HG02678 (cell line): ENCODE measurements around the gene ZMYND8.
"Not testable (repeated sequence)": the region's sequence is repeated elsewhere in the genome, so short reads cannot be mapped to it uniquely, and the experiment has no call there.

Source experiments
- ATAC-seq: cut with Tn5 transposase; IDR thresholded peaks from one replicate; pipeline ENCODE4 v1.9.1; 2021; ENCODE audit warnings: mild to moderate bottlenecking, moderate library complexity; ENCODE audit not compliant: unreplicated experiment

ZMYND8 gene

DNA sequence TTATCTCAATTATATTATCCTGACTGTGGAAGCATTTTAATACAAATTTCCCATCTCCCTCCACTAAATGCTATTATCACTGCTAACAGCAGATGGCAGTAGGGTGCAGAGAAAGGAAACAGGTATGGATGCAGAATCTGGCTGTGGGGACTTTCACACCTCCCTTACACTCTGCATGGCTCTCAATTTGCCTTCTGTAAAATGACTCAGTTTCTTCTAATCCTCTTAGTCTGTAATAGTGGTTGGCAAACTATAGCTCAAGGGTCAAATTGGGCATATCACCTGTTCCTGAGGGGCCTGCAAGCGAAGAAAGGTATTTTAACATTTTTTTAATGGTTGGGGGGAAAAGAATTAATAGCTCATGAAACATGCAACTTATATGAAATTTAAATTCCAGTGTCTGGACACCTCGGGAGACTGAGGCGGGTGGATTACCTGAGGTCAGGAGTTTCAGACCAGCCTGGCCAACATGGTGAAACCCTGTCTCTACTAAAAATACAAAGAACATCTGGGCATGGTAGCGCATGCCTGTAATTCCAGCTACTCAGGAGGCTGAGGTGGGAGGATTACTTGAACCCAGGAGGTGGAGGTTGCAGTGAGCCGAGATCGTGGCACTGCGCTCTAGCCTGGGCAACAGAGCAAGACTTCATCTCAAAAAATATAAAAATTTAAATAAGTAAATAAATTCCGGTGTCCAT is 83.5 kb downstream of the ZMYND8 start:
- no peak for ATAC-seq

DNA sequence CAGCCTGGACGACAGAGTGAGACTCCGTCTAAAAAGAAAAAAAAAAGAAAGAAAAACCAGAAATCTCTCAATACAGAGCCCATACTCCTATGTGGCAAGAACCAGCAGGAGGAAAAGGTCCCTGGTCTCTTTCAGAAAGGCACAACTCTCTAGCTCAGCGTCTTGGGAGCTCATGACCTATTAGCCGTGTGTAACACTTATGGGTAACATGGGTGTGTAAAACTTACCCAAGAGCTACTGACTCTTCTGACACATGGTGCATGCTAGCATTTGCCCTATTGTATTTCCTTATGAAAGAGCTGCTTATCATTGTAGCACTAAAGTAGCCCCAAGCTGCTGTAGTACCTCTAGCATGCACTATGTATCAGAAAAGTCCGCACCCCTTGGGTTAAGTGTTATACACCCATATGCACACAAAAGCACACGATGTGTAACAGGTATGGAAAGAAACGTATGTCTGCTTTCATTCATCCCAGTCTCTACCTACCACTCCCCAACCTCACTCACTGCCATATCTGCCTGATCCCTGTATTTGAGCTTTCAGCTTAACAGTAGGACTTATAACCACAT is 85.4 kb downstream of the ZMYND8 start:
- ATAC-seq = no peak

DNA sequence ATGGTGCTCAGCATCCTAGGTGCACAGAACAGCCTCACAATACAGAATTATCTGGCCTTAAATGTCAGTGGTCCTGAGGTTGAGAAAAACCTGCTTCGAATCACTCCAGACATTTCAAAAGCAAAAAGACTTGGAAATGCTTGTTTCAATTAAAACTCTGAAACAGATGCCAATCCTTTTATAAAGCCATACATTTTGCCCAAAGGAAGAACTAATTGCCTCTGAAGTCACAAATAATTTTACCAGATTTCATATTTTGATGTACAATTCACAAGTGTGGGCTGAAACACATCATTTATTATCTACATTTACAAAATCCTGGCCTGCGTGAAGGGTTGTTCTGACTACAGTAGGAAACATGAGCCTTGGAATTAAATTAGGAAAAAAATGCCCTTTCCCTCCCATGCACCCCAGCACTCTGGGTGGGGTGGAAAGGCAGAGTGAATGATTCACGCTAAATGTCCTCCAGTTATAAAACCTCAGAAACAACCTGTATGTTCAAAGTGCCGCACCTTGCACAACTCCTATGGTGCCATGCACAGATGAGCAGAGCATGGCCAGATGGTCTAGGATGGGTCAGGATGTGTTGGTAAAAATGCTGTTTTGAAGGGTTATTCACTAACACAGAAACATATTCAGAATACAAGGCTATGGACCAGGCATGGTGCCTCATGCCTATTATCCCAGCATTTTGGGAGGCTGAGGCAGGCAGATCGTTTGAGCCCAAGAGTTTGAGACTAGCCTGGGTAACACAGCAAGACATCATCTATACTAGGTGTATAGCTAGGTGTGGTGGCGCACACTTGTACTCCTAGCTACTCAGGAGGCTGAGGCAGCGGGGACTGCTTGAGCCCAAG is 87.0 kb downstream of the ZMYND8 start:
- ATAC-seq = no peak

DNA sequence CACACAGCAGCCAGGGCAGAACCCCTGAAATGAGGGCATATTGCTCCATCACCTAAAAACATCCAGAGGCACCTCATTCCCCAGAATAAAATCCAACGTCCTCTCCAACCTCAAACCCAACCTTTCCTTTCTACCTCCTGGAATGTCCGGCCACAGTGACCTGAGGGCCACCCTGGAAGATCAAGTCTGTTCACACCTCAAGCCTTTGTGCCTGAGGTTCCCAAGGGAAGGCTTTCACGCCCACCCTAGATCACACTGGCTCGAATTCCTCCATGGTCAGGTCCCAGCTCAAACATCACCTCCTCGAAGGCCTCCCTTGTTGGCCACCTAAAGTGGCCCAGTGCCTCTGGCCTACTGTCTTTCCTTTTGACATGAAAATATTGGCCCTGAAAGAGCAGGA is 88.9 kb downstream of the ZMYND8 start:
- no peak for ATAC-seq

DNA sequence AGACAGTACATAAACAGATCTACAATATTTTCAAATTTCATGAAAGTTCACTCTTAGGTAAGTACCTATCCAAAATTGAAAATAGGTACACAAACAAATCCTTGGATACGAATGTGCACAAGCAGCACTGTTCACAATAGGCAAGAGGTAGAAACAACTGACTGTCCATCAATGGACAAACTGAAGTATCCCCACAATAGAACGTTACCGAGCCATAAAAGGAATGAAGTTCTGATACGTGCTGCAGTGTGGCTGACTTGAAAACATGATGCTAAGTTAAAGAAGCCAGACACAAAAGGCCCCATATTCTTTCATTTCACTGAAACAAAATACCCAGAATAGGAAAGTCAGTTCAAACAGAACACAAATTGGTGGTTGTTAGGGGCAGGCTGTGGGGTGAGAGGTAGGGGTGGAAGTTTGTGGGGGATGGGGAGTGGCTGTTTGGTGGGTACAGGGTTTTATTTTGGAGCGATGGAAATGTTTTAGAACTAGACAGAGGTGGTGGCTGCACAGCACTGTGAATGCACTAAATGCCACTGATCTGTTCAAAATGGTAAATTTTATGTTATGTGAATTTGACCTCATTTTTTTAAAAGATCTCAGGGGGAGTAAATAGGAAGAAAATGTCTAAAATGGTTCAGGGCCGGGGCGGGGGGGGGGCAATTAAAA is 89.5 kb downstream of the ZMYND8 start:
- ATAC-seq = no peak

DNA sequence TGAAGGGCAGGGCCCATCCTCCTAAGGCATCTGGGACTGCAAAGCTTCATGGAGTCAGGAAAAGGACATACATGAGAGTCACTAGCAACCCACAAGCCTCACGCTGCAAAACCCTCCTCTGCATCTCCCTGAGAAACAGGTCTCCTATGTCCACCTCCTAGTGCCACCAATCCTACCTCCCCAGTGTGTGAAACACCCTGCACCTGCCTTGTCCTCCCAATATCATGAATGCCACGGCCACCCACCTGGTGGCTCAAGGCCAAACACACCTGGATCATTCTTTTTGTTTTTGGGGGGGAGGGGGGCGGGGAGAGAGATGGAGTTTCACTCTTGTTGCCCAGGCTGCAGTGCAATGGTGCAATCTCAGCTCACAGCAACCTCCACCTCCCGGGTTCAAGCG is 90.5 kb downstream of the ZMYND8 start:
- no peak for ATAC-seq

DNA sequence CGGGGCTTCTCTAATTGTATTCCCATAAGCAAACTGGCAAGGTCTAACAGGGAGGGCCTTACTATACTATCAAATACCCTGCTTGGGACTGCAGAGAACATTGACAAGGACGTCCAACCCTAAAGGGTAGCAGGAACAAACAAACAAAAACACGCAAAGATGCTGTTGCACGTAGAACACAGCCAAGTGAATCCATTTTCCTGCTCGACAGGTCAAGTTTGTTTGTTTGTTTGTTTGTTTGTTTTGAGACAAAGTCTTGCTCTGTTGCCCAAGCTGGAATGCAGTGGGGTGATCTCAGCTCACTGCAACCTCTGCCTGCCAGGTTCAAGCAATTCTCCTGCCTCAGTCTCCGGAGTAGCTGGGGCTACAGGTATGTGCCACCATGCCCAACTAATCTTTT is 91.3 kb downstream of the ZMYND8 start:
- ATAC-seq = no peak

DNA sequence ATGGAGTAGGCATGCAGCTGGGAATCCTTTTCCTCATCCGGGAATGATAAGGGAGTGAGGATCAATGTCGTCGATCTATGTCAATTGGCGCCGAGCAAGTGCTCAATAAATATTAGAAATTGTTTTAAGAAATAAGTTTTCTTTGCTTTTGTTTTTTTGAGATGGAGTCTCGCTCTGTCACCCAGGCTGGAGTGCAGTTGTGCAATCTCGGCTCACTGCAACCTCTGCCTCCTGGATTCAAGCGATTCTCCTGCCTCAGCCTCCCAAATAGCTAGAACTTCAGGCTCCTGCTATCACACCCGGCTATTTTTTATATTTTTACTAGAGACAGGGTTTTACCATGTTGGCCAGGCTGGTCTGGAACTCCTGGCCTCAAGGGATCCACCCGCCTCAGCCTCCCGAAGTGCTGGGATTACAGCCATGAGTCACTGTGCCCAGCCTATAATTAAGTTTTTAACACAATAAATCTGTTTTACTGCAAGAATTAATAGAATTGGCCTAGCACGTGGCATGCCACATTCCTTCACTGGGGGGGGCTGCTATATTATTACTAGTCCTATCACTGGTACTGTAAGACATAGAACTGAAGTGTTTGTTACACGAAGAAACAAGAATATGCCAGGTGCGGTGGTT is 92.2 kb downstream of the ZMYND8 start:
- ATAC-seq = not testable (repeated sequence)

DNA sequence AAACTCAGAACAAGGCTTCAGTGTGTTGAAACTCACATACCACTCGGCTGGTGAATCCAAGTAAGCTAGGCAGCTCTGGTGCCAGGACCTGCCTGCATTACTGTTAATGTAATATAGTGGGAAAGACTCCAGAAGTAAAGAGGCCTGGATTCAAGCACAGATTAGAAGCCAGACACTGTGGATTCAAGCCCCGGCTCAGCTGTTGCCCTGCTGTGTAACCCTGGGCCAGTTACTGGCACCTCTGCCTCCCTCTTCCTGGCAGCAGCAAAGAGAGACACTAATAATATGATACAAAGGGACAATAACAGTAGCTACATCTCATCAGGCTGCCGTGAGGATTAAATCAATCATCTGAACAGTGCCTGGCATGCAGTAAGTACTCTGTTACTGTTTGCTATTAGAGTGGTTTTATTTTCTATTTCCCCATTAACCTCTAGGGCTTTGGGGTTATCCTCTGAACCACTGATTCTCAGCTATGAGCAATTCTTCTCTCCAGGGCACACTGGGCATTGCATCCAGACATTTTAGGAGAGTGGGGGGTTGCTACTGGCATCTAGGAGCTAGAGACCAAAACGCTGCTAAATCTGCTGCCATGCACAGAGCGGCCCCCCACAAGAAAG is 92.9 kb downstream of the ZMYND8 start:
- no peak for ATAC-seq

DNA sequence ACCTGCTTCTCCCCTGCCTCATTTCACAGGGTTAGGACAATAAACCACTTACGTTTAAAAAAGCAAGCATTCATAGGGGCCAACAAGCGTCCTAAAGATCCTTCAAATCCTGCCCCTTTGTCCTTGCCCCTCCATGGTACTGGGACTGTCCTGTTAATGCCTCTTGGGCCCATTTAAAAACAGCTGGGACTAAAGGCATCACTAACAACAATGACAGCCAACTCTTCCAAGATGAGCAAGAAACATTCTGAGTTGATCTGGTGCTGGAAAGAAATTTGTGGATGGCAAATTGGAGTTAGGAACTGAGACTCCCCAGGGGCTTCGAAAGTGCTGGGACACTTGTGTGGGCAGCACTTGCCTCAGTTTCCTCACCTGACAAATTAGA is 93.4 kb downstream of the ZMYND8 start:
- ATAC-seq = no peak

DNA sequence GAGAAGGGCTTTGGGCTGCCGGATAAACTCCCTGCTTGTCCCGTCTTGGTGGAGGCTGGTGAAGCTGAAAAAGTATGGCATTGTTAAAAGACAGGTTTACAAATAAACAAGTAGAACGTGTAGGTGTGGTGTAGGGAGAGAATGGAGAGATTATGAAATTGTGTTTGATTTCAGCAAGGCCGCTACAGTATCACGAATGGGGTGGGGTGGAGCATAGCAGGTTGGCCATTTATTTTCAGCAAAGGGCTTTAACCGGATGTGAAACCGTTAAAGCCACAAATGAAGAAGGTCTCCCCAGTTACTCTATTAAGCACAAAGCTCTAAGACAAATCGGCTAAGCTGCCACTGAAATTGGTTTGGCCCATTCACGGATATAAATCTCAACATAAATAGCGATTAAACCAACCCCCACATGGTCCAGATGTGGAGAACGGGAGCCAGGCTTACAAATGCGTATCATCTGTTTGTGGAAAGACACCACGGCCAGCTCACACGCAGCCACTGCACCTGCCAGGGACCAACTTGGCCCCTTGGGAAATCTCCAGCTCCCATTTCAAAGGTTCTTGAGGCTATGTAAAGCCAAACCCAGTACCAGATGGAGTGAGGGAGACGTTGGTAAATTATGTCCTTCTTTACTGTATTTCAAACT is 94.0 kb downstream of the ZMYND8 start:
- peak; percentile 50 for ATAC-seq

DNA sequence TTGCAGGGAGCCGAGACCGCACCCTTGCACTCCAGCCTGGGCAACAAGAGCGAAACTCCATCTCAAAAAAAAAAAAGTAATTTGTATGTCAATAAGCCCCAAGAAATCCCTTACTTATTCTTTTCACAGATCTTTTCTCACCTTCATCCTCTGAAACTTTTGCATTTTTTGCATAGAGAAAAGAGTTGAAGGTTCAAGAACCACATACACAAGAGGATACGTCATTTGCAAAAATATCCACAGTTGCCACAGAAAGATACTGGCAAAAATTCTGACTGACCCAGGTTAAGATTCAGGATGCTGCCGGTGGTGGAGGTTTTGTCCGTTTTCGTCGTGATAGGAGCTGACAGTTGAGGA is 94.5 kb downstream of the ZMYND8 start:
- peak; percentile 18 for ATAC-seq

DNA sequence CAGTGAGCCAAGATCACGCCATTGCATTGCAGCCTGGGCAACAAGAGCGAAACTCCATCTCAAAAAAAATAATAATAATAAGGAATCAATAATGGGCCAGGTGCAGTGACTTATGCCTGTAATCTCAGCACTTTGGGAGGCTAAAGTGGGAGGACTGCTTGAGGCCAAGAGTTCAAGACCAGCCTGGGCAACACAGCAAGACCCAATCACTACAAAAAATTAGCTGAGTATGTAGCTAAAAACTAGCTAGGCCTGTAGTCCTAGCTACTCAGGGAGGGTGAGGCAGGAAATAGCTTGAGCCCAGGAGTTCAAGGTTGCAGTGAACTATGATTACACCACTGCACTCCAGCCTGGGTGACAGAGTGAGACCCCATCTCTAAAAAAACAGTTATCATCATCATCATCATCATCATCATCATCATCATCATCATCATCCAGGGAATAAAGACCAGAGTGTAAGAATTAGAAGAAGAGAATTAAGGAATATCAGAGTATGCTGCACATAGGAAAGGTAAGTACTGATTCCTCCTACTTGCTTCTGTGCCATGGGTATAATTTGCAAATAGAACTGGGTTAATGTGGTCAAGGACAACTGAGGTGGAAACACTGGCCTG is 95.2 kb downstream of the ZMYND8 start:
- ATAC-seq = not testable (repeated sequence)

DNA sequence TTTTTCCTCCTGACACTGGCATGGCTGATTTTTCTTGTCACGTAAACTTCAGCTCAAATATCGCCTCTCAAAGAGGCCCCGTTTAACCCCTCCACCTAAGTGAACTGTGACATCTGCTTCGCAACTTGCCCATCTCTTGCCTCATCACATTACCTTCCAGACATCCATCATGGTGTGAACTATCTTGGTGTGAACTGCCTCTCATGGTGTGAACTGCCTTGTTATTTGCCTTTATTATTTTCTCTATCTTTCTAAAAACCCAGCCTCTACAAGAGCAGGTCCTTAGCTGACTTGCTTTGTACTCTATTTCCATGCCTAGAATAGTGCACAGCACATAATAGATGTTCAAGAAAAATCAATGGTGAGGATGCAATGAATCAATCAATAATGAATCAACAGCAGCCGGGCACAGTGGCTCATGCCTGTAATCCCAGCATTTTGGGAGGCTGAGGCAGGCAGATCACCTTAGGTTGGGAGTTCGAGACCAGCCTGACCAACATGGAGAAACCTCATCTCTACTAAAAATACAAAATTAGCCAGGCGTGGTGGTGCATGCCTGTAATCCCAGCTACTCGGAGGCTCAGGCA is 95.9 kb downstream of the ZMYND8 start:
- not testable (repeated sequence) for ATAC-seq

DNA sequence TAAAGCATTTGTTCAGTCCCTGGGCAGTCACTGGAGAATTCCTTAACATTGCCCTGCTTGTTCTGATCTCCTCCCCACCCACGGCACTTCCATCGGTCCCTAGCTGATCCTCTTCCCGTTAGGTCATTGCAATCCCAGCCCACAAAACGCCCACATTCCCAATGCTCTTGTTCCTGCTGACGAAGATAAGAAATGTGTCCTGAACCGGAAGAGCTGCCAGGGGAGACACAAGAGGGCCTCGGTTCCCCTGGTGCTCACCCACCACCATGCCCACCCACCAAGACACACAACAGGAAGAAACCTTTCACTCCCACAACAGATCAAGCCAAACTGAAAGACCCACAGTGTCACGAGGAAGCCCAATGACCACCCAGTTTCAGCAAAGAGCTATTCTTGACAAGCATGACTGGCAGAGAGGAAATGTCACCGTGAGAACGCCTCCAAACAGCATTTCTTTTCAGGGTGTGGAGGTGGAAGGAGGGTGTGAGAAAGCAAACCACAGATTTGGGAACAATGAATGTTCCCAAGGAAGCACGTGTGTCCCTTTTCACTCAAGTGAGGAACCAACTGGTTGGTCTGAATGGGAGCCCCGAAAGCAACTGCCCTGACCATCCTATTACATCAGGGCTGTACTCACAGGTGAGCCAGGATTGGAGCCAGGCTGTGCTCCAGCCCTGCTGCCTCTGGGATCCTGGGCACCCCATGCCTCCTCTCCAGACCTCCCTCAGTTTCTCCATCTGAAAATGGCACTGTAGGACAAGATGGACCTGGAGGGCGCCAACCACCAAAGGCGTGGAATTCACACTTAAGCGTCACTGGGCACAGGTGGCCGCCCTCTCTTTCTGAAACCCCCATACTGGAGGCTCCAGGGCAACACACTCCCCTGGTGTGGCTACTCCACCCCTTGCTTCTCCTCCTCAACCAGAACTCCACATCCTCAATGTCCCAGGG is 97.5 kb downstream of the ZMYND8 start:
- peak; percentile 44 for ATAC-seq

DNA sequence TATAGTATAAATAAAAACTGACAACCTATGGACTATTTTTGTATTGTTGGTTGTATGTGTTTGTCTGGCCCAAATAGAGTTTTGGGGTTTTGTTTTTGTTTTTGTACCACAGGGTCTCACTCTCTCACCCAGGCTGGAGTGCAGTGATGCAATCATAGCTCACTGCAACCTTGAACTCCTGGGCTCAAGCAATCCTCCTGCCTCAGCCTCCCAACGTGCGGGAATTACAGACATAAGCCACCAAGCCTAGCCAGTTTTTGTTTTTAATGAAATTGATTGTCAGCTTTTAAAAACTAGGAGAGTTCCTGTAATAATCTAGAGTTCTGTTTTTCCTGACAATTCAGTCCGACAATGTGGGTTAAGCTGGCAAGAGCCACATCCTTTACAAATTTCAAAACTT is 98.7 kb downstream of the ZMYND8 start:
- no peak for ATAC-seq

DNA sequence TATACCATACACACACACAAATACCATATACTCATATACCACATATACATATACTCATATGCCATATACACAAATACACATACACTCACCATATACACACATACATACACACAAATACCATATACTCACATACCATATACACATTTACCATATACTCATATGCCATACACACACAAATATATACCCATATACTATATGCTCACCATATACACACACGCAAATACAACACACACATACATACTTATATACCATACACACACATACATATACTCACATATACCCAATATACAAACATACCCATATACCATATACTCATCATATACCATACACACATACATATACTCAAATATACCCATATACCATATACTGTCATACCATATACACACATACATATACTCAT is 99.2 kb downstream of the ZMYND8 start:
- ATAC-seq = no peak

DNA sequence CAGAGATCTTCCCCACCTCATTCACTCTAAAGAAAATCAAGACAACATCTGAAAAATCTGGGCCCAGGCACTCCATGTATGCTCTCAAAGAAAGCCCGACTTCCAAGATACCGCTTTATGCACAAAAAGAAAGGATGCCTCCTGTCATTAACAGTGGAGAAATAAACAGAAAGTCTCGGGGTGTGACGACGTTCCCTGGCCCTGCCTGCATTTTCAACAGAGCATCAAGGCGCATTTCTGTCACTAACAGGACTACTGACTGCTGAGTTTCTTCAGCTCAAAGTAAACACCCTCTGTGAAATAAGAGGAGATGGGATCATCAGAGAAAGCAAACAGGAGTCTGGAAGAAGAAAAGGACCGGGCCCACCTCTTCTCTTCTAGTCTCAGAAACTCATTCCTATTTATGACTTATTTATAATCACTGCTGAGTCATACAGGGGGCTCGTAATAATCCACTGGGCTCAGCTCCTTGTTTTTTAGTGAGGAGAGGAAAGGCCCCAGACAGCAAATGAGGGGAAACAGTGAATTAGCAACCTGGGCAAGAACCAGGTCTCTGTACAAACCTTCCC is 99.7 kb downstream of the ZMYND8 start:
- no peak for ATAC-seq
